NCI-H526 treated with DMSO at 0.1 percent for 48 hours (cell line): Measurements from ENCODE around the gene SEMA4C.

Experiments
- DNase-seq: peaks from one replicate; lab custom pipeline; 2025; lab: John Stamatoyannopoulos, UW

SEMA4C gene

GRCh38 chr2:96842600-96842999 is 27.3 kb downstream of the SEMA4C start:
- DNase-seq: no peak

- DNase-seq: no peak
These were observed 28.0 kb downstream of the SEMA4C start for GRCh38 chr2:96841701-96842495.

DNA sequence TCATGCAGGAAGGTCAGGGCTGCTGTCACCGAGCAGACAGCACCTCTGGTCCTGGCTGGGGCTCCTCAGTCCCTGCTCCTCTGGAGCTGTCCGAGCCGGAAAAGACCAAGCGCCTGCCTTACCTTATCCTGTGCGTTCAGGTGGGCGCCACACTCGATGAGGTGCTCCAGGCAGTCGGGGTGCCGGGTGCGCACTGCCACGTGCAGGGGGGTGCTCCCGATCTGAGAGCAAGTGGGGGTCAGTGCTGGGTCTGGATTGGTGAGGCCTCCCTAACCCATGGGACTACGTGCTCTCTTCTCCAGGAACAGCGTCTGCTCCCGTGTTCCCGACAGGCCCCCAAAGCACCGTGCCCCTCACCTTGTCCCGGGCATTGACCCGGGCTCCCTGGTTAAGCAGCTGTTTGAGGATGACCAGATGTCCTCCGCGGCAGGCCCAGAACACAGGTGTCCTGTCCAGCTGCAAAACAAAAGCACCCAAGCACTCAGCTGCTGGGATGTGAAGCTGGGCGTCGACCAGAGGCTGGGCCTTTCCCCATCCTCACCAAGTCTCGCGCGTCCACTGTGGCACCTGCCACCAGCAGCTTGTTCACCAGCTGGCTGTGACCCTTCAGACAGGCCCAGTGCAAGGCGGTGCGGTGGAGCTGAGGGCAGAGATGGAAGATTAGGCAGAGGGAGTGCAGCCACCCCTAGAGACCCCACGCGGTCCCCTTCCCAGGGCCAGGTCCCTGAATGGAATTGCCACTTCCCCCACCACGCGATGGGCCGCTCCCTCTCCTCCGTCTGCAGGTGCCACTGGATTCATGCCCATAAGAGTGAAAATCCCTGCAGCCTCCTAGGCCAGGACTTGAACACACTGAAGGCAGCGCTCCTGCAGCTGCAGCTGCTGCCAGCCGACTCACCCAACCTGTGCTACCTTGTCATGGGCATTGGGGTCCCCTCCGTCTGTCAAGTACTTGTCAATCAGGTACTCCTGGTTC is 29.7 kb downstream of the SEMA4C start:
- DNase-seq: no peak

- DNase-seq: no peak
These were observed 30.5 kb downstream of the SEMA4C start for GRCh38 chr2:96839293-96839874.

DNA sequence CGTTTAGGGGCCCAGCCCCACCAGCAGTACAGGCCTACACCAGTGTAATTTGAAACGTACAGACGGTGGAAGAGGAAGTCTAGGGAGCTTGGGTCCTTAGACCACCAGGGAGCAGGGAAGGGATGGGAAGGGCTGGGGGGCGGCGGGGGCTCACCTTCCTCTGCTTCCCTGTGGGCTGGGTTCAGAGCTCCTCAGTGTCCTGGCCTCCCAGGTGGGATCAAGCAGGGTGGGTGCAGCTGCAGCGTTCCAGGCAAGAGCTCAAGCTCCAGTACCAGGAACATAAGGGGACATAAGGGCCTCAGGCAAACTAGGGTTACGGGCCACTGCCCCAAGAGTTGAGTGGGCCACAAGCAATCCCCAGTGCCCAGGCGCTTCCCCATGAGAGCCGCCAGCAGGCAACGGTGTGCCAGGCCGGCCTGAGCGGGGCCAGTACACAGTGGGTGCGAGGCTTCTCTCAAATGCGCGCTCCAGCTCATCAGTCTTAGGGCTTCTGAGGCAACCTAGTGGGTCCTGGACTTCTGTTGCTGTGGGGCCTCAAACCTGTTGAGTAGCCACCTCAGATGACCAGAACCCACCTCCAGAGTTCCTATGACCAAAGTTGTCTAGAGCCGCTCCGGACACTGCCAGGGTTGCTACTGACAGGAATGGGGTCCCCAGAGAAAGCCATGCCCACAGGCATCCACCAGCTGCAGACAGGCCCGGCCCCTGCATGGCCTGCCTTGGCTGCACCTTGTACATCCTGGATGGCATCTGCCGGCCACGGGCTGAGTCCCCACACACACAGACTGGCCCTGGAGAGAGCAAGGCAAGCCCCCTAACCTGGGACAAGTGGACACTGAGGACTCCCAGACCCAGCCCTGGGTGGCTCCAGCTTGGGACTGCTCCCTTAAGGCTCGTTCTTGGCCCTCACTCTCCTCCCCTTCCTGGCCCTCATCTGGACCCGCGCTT is 31.3 kb downstream of the SEMA4C start:
- DNase-seq: no peak

DNA sequence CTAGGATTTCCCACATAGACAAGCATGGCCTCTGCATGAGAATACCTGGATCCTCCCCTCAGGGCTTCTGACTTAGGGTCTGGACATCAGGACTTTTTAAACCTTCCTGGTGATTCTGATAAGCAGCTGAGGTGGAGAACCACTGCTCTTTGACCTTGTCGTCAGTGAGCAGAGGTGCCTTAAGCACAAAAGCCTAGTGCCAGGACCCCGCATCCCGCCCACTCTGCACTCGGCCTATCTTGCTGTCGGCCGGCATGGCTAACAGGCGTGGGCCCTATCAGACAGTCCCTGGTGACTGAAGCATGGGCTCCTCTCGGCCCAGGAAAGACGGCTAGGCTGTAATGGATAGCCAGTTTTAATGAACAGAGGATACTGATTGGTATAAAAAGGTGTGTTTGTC is 32.3 kb downstream of the SEMA4C start:
- DNase-seq: no peak

- DNase-seq: no peak
These were observed 34.0 kb downstream of the SEMA4C start for GRCh38 chr2:96835830-96836229.

- DNase-seq: peak; percentile 82
These were observed 36.9 kb downstream of the SEMA4C start for GRCh38 chr2:96832754-96833507.

DNA sequence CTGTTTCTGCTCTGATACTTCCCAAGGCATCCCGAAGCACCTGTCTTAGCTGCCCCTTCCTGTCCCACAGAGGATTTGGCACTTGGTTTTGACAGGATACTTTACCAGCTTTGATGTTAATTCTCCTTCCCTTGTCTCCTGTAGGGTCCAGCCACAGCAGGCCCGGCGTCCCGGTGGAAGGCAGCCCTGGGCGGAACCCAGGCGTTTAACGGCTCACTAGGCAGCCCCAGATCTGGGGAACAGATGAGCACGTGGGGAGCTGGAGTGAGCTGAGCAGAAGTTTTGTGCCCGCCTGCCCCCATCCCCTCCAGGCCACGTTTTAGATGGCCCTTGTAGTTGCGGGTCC is 37.5 kb downstream of the SEMA4C start:
- DNase-seq: no peak

DNA sequence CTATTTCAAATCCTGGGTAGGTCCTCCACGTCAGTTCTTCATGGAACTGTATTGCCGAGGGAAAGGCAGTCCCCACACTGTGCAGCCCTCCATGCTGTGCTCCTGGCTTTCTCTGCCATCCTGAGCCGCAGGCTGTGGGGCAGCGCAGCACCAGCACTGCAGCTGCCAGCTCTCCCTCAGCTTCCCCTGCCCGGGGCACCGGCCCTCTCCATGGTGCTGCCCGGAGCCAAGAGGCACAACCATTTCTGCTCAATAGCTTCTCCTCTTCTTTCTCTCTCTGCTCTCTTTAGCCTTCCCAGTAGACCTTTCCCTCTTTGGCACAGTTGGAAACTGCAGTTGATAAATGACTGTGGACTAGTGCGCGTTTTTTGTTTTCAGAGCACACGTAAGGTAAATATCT is 38.2 kb downstream of the SEMA4C start:
- no peak for DNase-seq

GRCh38 chr2:96830044-96830562 is 39.8 kb downstream of the SEMA4C start:
- DNase-seq: no peak

DNA sequence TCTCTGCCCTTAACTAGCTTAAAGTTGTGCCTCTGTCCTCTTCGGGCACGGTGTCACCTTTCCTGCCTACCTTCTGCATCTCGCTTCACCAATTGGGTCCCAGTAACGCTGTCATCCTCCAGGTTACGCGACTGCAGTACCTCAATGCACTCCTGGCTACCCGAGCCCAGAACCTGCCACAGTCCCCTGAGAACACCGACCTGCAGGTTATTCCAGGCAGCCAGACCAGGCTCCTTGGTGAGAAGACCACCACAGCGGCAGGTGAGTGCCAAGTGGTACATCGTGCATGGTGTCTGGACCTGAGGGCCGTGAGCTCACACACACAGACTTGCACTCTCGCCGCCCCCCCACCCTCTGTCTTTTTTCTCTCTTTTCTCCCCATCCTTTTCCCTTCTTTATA is 41.0 kb downstream of the SEMA4C start:
- DNase-seq: no peak

DNA sequence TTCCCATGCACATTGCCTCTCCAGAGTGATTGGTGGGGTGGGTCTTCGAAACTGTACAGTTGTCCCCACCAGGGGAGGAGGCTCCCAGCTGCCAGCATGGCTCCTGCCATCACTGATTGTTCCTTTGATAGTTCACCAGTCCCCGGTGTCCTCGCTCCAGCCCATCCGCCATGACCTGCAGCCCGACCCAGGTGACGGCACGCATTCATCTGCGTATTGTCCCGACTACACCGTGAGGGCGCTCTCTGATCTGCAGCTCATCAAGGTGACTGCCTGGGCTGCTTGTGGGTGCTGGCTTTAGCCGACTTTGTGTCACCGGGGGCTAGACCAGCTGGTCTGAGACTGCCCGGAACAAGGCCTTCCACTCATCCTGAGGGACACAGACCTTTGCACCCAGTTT is 41.4 kb downstream of the SEMA4C start:
- no peak for DNase-seq

DNA sequence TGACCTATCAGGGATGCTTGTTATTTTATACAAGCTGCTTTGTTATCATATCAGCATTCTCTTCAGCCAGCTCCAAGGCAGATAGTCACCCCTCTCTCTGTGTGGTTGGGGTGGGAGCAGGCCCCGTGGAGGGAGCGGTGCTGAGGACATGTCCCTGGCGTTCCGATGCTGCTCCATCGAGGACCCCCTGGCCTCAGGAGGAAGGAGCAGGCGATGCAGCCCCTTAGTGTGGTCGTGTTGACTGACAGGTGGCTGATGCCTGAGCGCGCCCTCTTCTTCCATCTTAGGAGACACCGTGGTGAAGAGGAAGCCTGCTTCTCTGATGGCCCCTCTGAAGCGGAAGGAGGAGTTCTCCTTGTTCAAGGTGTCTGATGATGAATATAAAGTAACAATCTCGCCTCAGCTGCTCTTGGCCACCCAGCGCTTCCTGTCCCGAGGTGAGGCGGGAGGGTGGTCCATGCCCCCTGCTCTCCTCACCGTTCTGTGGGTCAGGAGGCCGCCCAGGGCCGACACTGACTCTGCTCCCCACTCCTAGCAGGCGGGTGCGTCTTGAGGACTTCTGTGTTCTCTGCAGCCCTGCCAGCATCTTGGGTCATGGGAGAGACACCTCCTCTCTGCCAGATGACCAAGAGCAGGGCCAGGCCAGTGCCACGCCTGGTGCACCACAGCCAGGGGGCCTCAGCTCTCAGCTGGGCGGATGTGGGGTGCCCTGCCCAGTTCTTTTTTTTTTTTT is 43.2 kb downstream of the SEMA4C start:
- DNase-seq: no peak

GRCh38 chr2:96825057-96825456 is 44.8 kb downstream of the SEMA4C start:
- no peak for DNase-seq

DNA sequence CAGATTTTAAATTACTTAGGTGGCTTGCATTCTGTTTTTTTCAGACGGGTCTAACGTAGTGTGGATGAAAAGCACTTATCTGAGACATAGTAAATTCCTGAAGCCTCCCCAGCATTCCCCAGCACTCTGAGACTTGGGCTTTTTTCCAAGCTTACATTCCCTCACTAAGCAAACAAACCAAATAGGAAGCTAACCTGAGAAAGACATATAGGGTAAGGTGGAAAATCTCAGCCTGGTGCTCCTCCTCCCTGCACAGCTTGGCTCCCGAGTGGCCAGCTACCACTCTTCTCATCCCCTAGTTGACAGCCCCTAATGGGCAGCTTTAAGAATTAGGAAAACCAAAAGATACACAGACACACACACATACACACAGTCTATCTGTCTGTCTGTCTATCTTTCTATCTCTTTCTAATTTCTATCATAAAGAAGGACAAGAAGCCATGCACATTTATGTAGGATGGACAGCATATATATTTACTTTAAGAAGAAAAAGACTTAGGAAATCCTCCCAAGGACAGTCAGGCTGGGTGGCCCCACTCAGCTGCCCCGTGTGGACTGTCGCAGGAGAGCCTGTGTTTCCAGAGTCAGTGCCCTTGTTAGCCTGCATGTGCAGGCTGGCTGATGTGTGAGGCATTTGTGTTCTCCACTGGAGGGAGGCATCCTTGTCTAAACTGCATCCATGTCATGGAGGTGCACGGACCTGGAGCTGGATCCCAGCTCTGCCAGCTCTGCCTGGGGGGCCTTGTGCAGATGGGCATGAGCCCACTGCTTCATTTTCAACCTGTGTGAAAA is 45.6 kb downstream of the SEMA4C start:
- DNase-seq: no peak

GRCh38 chr2:96823198-96823597 is 46.7 kb downstream of the SEMA4C start:
- no peak for DNase-seq

DNA sequence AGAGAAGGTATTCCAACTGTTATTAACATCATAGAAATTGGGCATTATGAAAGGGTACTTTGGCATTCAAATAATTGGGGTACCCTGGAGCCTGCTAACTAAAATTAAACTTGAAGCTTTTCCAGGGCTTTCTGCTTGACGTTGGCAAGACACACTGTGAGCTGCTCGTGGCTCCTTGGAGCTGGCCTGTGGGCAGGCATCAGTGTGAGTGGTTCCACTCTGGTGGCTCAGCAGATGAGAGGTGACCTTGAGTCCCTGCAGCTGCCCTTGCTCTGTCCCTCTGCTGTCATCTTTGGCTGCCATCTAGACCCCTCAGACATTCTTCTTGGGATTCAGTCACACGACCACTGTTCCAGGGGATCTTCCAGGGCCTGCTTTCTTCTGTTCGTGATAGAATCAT is 47.1 kb downstream of the SEMA4C start:
- DNase-seq: no peak

DNA sequence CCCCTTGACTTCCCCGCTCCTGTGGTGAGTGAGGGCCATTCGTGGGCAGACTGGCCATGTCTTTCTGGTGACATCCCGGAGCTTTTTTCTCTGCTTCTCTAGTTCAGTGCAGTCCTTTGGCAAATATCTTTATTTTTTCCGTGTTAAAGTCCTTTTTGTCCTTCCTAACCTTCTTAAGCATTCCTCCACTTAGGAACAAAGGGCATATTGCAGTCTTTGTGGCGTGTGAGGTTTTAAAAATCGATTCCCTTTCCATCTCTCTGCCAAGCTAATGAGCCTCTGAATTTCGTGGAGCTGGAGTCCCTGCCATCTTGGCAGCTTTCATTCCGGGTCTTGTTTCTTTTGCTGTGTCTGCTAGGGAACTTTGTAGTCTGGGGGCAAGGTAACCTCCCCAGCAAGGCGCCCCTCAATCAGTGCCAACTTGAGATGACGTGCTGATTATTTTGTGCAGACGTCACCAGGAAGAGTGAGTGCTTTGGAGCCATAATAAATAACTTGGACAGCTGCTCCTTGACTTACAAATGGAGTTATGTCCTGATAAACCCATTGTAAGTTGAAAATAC is 48.7 kb downstream of the SEMA4C start:
- DNase-seq: no peak
